Measurements from ENCODE around the gene MOGAT2.
"Not testable (repeated sequence)": the region's sequence is repeated elsewhere in the genome, so short reads cannot be mapped to it uniquely, and the experiment has no call there.

The MOGAT2 gene

GRCh38 chr11:75717608-75718418 lies at the start of gene MOGAT2:
Gene MOGAT2 (plus strand): TSS chr11:75717838. CDS start chr11:75717889, 51 bp downstream.
- DNase-seq (ENCODE audit: low read depth), result no peak

GRCh38 chr11:75668451-75669297 lies 49.0 kb upstream of the MOGAT2 start, which contains the start of gene MAP6:
Gene MAP6 (minus strand): TSS chr11:75669038. CDS start chr11:75668369, 669 bp downstream.
- no peak for DNase-seq (ENCODE audit: low read depth)

- DNase-seq (ENCODE audit: low read depth), result no peak
Observed at GRCh38 chr11:75673977-75674582, 43.6 kb upstream of the MOGAT2 start.

GRCh38 chr11:75677275-75677674 lies 40.4 kb upstream of the MOGAT2 start:
- no peak for DNase-seq (ENCODE audit: low read depth)

GRCh38 chr11:75677909-75678308 lies 39.7 kb upstream of the MOGAT2 start:
- no peak for DNase-seq (ENCODE audit: low read depth)

- DNase-seq (ENCODE audit: low read depth), result no peak
Observed at GRCh38 chr11:75678620-75679259, 38.9 kb upstream of the MOGAT2 start.

- no peak for DNase-seq (ENCODE audit: low read depth)
Observed at GRCh38 chr11:75679566-75679965, 38.1 kb upstream of the MOGAT2 start.

- DNase-seq (ENCODE audit: low read depth), result not testable (repeated sequence)
Observed at GRCh38 chr11:75683856-75684255, 33.8 kb upstream of the MOGAT2 start.

GRCh38 chr11:75689863-75690609 lies 27.6 kb upstream of the MOGAT2 start:
- DNase-seq (ENCODE audit: low read depth), result no peak

GRCh38 chr11:75691804-75692203 lies 25.8 kb upstream of the MOGAT2 start:
- no peak for DNase-seq (ENCODE audit: low read depth)

- no peak for DNase-seq (ENCODE audit: low read depth)
Observed at GRCh38 chr11:75697906-75698581, 19.6 kb upstream of the MOGAT2 start.

- no peak for DNase-seq (ENCODE audit: low read depth)
Observed at GRCh38 chr11:75700940-75701339, 16.7 kb upstream of the MOGAT2 start.

- DNase-seq (ENCODE audit: low read depth), result no peak
Observed at GRCh38 chr11:75703695-75704237, 13.9 kb upstream of the MOGAT2 start.

GRCh38 chr11:75705541-75705940 lies 12.1 kb upstream of the MOGAT2 start:
- no peak for DNase-seq (ENCODE audit: low read depth)

- peak; percentile 41 for DNase-seq (ENCODE audit: low read depth)
Observed at GRCh38 chr11:75706260-75706729, 11.3 kb upstream of the MOGAT2 start.

- DNase-seq (ENCODE audit: low read depth), result no peak
Observed at GRCh38 chr11:75714211-75714610, 3.4 kb upstream of the MOGAT2 start.

GRCh38 chr11:75715688-75716087 lies 1.9 kb upstream of the MOGAT2 start:
- no peak for DNase-seq (ENCODE audit: low read depth)

- DNase-seq (ENCODE audit: low read depth), result no peak
Observed at GRCh38 chr11:75716659-75717058, 979 bp upstream of the MOGAT2 start.

- no peak for DNase-seq (ENCODE audit: low read depth)
Observed at GRCh38 chr11:75718419-75719339, 1.0 kb downstream of the MOGAT2 start.

Data from stimulated activated CD8-positive, alpha-beta memory T cell treated with anti-CD3 and anti-CD28 coated beads, Interleukin-4, amount 100 ng/mL, for 24 hours (primary cell).